HEK293T (cell line): ENCODE measurements around the gene VAV3.

Experiments used
- ARNT ChIP-seq: fragments of 450-650 bp; IDR thresholded peaks from 2 replicates; pipeline ENCODE4 v1.6.1; 2017; ENCODE audit warnings: mild to moderate bottlenecking
- CTBP1 ChIP-seq: fragments of 450-650 bp; IDR thresholded peaks from 2 replicates; pipeline ENCODE4 v1.6.1; 2016; ENCODE audit warnings: borderline replicate concordance
- ELF4 ChIP-seq: fragments of 450-650 bp; IDR thresholded peaks from 2 replicates; pipeline ENCODE4 v1.6.1; 2017; ENCODE audit warnings: antibody characterized with exemption
- LEF1 ChIP-seq: fragments of 450-650 bp; IDR thresholded peaks from 2 replicates; pipeline ENCODE4 v1.6.1; 2017; ENCODE audit warnings: mild to moderate bottlenecking, borderline replicate concordance
- SUZ12 ChIP-seq: fragments of 450-650 bp; IDR thresholded peaks from 2 replicates; pipeline ENCODE4 v1.6.1; 2016; ENCODE audit warnings: mild to moderate bottlenecking

DNA sequence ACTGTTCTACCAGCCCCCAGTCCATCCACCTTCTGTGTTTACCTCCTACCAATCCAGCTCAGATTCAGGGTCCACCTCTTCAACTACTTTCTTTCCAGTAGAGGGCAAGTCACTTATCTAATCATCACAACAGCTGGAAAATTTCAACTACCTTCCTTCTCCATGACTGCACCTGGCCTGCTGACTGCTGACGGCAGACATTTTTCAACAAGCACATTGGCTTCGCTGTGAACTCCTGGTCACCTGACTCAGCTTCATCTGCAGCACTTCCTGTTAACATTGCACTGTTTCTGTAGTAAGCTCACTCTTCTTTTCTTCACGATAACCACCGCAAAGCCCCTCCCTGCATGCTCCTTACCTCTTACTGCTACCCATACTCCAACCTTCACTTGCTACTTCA, 418.4 kb downstream of the VAV3 start:
- TF ChIP-seq ARNT (no peak), LEF1 (no peak), SUZ12 (no peak), ELF4 (no peak), CTBP1 (no peak)
